Measurements from ENCODE around the gene KCTD11.
A peak's percentile ranks its signal among the peaks of the same experiment; 100 is the strongest.

Gene KCTD11

GRCh38 chr17:7370853-7371252 lies 18.9 kb downstream of the KCTD11 start:
- no peak for DNase-seq (ENCODE audit: extremely low read depth, low read depth)
- TF ChIP-seq, protein P1, sequence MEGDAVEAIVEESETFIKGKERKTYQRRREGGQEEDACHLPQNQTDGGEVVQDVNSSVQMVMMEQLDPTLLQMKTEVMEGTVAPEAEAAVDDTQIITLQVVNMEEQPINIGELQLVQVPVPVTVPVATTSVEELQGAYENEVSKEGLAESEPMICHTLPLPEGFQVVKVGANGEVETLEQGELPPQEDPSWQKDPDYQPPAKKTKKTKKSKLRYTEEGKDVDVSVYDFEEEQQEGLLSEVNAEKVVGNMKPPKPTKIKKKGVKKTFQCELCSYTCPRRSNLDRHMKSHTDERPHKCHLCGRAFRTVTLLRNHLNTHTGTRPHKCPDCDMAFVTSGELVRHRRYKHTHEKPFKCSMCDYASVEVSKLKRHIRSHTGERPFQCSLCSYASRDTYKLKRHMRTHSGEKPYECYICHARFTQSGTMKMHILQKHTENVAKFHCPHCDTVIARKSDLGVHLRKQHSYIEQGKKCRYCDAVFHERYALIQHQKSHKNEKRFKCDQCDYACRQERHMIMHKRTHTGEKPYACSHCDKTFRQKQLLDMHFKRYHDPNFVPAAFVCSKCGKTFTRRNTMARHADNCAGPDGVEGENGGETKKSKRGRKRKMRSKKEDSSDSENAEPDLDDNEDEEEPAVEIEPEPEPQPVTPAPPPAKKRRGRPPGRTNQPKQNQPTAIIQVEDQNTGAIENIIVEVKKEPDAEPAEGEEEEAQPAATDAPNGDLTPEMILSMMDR (IDR thresholded peaks at IDR 0.05; ENCODE audit: low read depth, low read length): no peak

GRCh38 chr17:7374353-7374752 lies 22.4 kb downstream of the KCTD11 start:
- no peak for DNase-seq (ENCODE audit: extremely low read depth, low read depth)
- TF ChIP-seq, protein P1 (IDR thresholded peaks at IDR 0.05; ENCODE audit: low read depth, low read length): no peak

GRCh38 chr17:7379134-7379533 lies 27.2 kb downstream of the KCTD11 start:
- no peak for DNase-seq (ENCODE audit: extremely low read depth, low read depth)

DNA sequence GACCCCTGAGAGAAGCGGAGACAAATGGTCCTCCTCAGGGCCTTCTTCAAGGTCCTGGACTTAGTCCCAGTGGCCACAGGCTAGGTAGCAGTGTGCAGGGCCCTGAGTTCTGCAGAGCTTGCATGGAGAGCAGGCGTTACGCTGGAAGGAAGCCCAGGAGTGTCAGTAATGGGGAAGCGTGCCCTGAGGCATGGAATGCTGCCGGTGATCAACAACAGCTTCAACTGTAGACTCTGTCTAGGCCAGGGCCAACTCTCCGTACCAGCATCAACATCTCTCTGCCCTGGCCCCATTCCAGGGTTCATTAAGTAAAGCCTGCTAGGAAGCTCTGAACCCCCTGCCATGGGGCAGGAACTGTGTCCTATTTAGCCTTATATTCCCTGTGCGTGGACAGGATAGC lies 28.4 kb downstream of the KCTD11 start:
- DNase-seq (ENCODE audit: extremely low read depth, low read depth): peak; percentile 63
- TF ChIP-seq, protein P1 (IDR thresholded peaks at IDR 0.05; ENCODE audit: low read depth, low read length): no peak

More at GRCh38 chr17:7379134-7379533, 27.2 kb downstream of the KCTD11 start:
- TF ChIP-seq, protein P1 (IDR thresholded peaks at IDR 0.05; ENCODE audit: low read depth, low read length): no peak

GRCh38 chr17:7380855-7381683 lies 29.1 kb downstream of the KCTD11 start, which contains the start of gene TNK1:
Gene TNK1 (plus strand): TSS chr17:7381089. CDS start chr17:7382927, 1,838 bp downstream.
- TF ChIP-seq, protein P1 (IDR thresholded peaks at IDR 0.05; ENCODE audit: low read depth, low read length): no peak
- no peak for DNase-seq (ENCODE audit: extremely low read depth, low read depth)

- TF ChIP-seq, protein P1 (IDR thresholded peaks at IDR 0.05; ENCODE audit: low read depth, low read length): no peak
- no peak for DNase-seq (ENCODE audit: extremely low read depth, low read depth)
Measured at GRCh38 chr17:7382901-7383300, 30.9 kb downstream of the KCTD11 start.

DNA sequence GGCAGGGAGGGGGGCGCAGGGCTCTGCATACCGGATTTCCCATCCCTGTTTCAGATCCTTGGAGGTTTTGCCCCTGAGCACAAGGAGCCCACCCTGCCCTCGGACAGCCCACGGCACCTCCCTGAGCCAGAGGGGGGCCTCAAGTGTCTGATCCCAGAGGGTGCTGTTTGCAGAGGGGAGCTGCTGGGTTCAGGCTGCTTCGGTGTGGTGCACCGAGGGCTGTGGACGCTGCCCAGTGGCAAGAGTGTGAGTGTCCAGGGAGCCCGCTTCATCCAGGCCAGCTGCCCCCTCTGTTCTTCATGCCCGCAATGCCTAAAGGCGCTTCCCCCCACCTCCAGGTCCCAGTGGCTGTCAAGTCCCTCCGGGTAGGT lies 31.4 kb downstream of the KCTD11 start:
- no peak for DNase-seq (ENCODE audit: extremely low read depth, low read depth)
- TF ChIP-seq, protein P1 (IDR thresholded peaks at IDR 0.05; ENCODE audit: low read depth, low read length): no peak

All from AG09319 (cell line).